Muscle of leg (tissue), 11 donors: Measurements from ENCODE around the gene FBXL4. TPM values are rescaled to one million over a fixed set of nuclear protein-coding genes. Genes with fewer than 3 reads are reported as not detected.
A peak's percentile ranks its signal among the peaks of the same experiment; 100 is the strongest.

Experiments
- DNase-seq: peaks from one replicate; pipeline ENCODE4 v3.0.0; 2013
- H3K27ac ChIP-seq: one replicate; pipeline ENCODE4 v1.5.1; 2013; ENCODE audit warnings: mild to moderate bottlenecking, low read length, control low read depth
- H3K27me3 ChIP-seq: one replicate; pipeline ENCODE4 v1.6.1; 2013; ENCODE audit warnings: low read length; ENCODE audit not compliant: control insufficient read depth, insufficient read depth
- H3K36me3 ChIP-seq: one replicate; pipeline ENCODE4 v1.6.1; 2013; ENCODE audit warnings: low read length; ENCODE audit not compliant: control insufficient read depth, insufficient read depth
- H3K4me1 ChIP-seq: one replicate; pipeline ENCODE4 v1.6.1; 2013; ENCODE audit warnings: low read length; ENCODE audit not compliant: control insufficient read depth, insufficient read depth
- H3K4me3 ChIP-seq: one replicate; pipeline ENCODE4 v1.5.1; 2013; ENCODE audit warnings: low read length, control low read depth
- H3K9me3 ChIP-seq: replicated peaks from 2 replicates; pipeline ENCODE4 v1.6.1; 2013; ENCODE audit warnings: low read depth, low read length; ENCODE audit not compliant: control insufficient read depth
- WGBS: methylation state at CpG from one replicate; pipeline ENCODE4 v1.1.5; 2013; ENCODE audit warnings: missing lambda C conversion rate; ENCODE audit not compliant: insufficient coverage; 5-methylcytosine and 5-hydroxymethylcytosine counted together
- polyA plus RNA-seq, 8 donors: library from polyadenylated mRNA; unstranded; fragments of 120-200 nt; gene quantifications; one replicate each; pipeline versions ENCODE4 v1.2.1 to v1.2.3, GENCODE V29; 2013; ENCODE audit warnings: inconsistent platforms in 1 of 8, low replicate concordance in 1 of 8; ENCODE audit not compliant: insufficient read length in 8 of 8, insufficient read depth in 1 of 8
- total RNA-seq: library from RNA; stranded (reverse); fragments of 120-200 nt; gene quantifications from one replicate; pipeline ENCODE4 v1.2.4, GENCODE V29; 2013

The FBXL4 gene
- total and polyA plus RNA-seq, 9 donors: 5.0 to 10.8 (median 7.1) TPM

DNA sequence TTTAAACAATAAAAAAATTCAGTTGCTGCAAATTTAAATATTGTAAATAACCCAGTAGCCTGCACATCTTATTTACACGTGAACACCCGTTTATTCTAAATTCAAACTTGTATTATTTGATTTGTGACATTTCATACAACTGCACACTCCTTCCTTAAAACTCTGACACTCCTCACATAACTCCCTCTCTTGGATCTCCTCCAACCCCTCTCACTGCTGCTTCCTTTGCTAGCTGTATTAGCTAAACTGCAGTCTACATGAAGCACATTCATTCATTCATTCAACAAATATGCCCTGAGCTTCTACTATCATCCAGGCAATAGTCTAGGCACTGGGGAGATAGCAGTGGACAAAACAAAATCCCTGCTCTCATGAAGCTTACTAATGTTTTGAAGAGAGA lies 47.0 kb downstream of the FBXL4 start:
- H3K27ac ChIP-seq: no peak overlapping the region
- H3K4me3 ChIP-seq: no peak overlapping the region
- H3K4me1 ChIP-seq: no peaks in the 10 kb centered on the region
- no peaks in the 10 kb centered on the region for H3K27me3 ChIP-seq
- H3K9me3 ChIP-seq: no peaks in the 10 kb centered on the region
- DNase-seq: peak; percentile 22
- H3K36me3 ChIP-seq: peaks cover 8% of the 10 kb centered on the region
- no CpG with 5 or more reads among the region's 2 CpGs for WGBS

- no peak for DNase-seq
- peaks cover 7% of the 10 kb centered on the region for H3K36me3 ChIP-seq
Measured at GRCh38 chr6:98894810-98895209, 52.9 kb downstream of the FBXL4 start.

GRCh38 chr6:98887650-98888049 lies 60.1 kb downstream of the FBXL4 start:
- H3K27me3 ChIP-seq: no peaks in the 10 kb centered on the region
- no peak overlapping the region for H3K4me3 ChIP-seq
- no peaks in the 10 kb centered on the region for H3K4me1 ChIP-seq
- WGBS: 84% methylated on average over 2 of the region's 3 CpGs
- DNase-seq: no peak
- H3K27ac ChIP-seq: no peak overlapping the region
- no peaks in the 10 kb centered on the region for H3K9me3 ChIP-seq
- H3K36me3 ChIP-seq: peaks cover 15% of the 10 kb centered on the region

More at GRCh38 chr6:98894810-98895209, 52.9 kb downstream of the FBXL4 start:
- WGBS: no CpG with 5 or more reads among the region's 1 CpG
- H3K27ac ChIP-seq: no peak overlapping the region
- H3K27me3 ChIP-seq: no peaks in the 10 kb centered on the region
- no peaks in the 10 kb centered on the region for H3K4me1 ChIP-seq
- H3K9me3 ChIP-seq: no peaks in the 10 kb centered on the region
- no peak overlapping the region for H3K4me3 ChIP-seq

DNA sequence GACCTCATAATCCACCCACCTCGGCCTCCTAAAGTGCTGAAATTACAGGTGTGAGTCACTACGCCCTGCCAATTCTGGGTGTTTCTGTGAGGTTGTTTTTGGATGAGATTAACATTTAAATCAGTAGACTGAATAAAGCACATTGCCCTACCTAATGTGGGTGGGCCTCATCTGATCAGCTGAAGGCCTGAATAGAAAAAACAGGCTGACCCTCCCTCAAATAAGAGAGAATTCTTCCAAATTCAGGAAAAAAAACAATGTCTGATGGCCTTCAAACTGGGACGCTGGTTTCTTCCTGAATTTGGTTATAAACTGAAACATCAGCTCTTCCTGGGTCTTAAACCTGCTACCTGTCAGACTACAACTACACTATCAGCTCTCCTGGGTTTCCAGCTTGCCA lies 62.4 kb downstream of the FBXL4 start:
- Histone ChIP-seq H3K36me3 (peaks cover 13% of the 10 kb centered on the region), H3K27me3 (no peaks in the 10 kb centered on the region), H3K4me1 (no peaks in the 10 kb centered on the region), H3K9me3 (no peaks in the 10 kb centered on the region), H3K4me3 (no peak overlapping the region), H3K27ac (no peak overlapping the region)
- no peak for DNase-seq
- 100% methylated on average over 1 of the region's 3 CpGs for WGBS

DNA sequence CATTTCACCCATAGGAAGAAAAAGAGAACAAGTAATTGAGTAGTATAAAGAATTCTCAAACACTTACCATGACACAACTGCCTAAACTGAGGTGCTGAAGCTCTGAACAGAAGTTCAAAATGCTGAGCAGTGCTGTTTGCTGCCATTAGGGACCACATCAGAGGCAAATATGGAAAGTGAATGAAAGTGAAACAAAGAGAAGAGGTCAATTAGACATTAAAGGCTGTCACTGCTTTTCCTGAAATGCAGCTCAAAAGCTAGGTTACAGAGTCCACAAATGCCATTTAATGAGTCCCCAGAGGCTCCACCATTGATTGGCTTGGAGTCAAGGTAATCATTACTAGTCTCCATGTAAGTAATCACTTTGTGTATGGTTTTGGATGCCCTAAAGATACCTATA lies 67.3 kb downstream of the FBXL4 start:
- no peaks in the 10 kb centered on the region for H3K27me3 ChIP-seq
- DNase-seq: no peak
- H3K36me3 ChIP-seq: peaks cover 8% of the 10 kb centered on the region

DNA sequence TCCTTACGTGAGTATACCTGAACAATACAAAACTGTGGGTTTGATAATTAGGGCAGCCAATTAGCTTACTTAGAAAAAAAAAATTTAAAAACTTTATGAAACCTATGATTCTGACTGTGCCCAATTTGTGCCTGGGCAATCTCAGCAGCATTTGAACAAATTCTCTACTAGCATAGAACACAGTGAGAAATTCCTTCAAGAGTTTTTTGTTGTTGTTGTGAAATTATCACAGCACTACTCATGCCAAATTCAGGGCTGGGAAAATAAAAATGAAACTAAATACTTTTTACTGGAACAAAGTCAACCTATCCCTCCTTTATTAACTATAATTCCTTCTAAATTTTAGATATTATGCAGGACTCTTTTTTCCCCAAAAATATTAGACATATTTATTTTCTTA lies 70.5 kb downstream of the FBXL4 start:
- H3K4me1 ChIP-seq: no peaks in the 10 kb centered on the region
- no peak for DNase-seq
- H3K36me3 ChIP-seq: peaks cover 5% of the 10 kb centered on the region
- WGBS: no CpG with 5 or more reads among the region's 1 CpG
- no peak overlapping the region for H3K27ac ChIP-seq
- H3K9me3 ChIP-seq: no peaks in the 10 kb centered on the region
- no peak overlapping the region for H3K4me3 ChIP-seq
- H3K27me3 ChIP-seq: no peaks in the 10 kb centered on the region

More for the DNA sequence above, 67.3 kb downstream of the FBXL4 start:
- Histone ChIP-seq H3K9me3 (no peaks in the 10 kb centered on the region), H3K4me1 (no peaks in the 10 kb centered on the region), H3K27ac (no peak overlapping the region), H3K4me3 (no peak overlapping the region)

- no peaks in the 10 kb centered on the region for H3K9me3 ChIP-seq
- no peaks in the 10 kb centered on the region for H3K27me3 ChIP-seq
- H3K4me3 ChIP-seq: no peak overlapping the region
- 63% methylated on average over 2 of the region's 2 CpGs for WGBS
- no peak overlapping the region for H3K27ac ChIP-seq
- no peaks in the 10 kb centered on the region for H3K4me1 ChIP-seq
- DNase-seq: no peak
- H3K36me3 ChIP-seq: peaks cover 5% of the 10 kb centered on the region
Measured at GRCh38 chr6:98875375-98875774, 72.4 kb downstream of the FBXL4 start.

DNA sequence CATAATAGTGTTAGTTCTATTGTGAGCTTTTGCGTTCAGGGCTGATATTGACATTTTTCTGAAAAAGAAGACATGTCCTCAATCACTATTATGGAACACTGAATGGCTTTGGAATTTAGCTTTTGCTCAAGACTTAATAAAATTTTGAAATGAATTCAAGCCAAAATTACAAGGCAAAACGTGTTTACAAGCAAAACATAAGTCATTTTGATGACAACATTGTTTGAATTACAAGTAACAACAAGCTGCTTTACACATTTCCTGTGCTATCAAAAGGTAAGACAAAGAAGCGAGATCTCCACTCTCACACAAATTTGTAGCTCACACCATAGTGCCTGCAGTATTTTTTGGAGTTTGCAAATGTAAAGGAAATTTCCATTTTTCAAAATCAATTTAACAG lies 75.9 kb downstream of the FBXL4 start:
- DNase-seq: no peak
- Histone ChIP-seq H3K36me3 (peaks cover 2% of the 10 kb centered on the region), H3K4me3 (no peak overlapping the region), H3K4me1 (no peaks in the 10 kb centered on the region), H3K27ac (no peak overlapping the region), H3K27me3 (no peaks in the 10 kb centered on the region), H3K9me3 (no peaks in the 10 kb centered on the region)
- no CpG with 5 or more reads among the region's 3 CpGs for WGBS

DNA sequence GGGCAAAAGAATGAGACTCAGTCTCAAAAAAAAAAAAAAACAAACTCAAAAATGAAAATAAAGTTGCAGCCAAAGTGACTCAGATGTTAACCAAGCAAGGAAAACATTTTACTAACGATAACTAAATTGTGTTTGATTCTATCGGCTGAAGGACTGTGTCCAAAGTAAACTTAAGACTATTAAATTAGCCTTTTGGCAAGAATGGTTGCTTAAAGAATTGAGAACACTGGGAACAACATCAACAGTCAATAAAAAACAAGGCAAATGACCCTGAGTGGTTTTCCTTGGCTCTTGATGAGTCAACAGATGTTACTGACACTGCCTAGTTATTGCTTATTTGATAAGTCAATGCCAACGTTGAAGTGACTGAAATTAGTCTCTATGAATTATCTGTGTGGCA lies 76.7 kb downstream of the FBXL4 start:
- Histone ChIP-seq H3K4me1 (no peaks in the 10 kb centered on the region), H3K27ac (no peak overlapping the region), H3K4me3 (no peak overlapping the region), H3K9me3 (no peaks in the 10 kb centered on the region), H3K36me3 (no peaks in the 10 kb centered on the region), H3K27me3 (no peaks in the 10 kb centered on the region)
- WGBS: no CpG with 5 or more reads among the region's 3 CpGs
- no peak for DNase-seq

DNA sequence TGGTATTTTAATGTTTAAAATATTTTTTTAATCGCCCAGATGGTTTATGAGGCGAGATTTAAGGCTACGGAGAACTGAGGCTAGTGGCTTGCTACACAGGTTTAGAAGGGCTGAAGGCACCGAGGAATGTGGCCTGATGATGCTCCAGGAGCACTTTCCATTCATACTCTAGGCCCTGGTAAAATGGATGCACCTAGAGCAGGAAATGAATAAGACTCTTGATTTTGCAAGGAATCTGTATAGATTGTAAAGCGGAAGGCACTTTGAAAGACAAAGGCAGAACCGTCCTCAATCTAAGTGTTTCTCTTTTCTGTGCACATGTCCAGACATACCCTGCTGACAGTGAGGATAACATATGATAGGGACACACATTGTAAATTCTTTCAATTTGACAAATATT lies 83.2 kb downstream of the FBXL4 start:
- no peaks in the 10 kb centered on the region for H3K4me1 ChIP-seq
- WGBS: 100% methylated on average over 2 of the region's 6 CpGs
- no peak overlapping the region for H3K4me3 ChIP-seq

GRCh38 chr6:98848539-98849242 lies 99.1 kb downstream of the FBXL4 start:
- DNase-seq: no peak
- Histone ChIP-seq H3K36me3 (no peaks in the 10 kb centered on the region), H3K4me3 (no peak overlapping the region), H3K4me1 (peaks cover 17% of the 10 kb centered on the region), H3K27ac (no peak overlapping the region), H3K9me3 (no peaks in the 10 kb centered on the region), H3K27me3 (peaks cover 51% of the 10 kb centered on the region)
- 27% methylated on average over 9 of the region's 18 CpGs for whole genome bisulfite sequencing

More for the DNA sequence above, 83.2 kb downstream of the FBXL4 start:
- Histone ChIP-seq H3K27me3 (no peaks in the 10 kb centered on the region), H3K36me3 (no peaks in the 10 kb centered on the region), H3K27ac (no peak overlapping the region), H3K9me3 (no peaks in the 10 kb centered on the region)
- no peak for DNase-seq
